HG03108 (cell line): ENCODE measurements around the gene CPOX.
"Not testable (repeated sequence)": the region's sequence is repeated elsewhere in the genome, so short reads cannot be mapped to it uniquely, and the experiment has no call there.

Experiments used
- ATAC-seq: cut with Tn5 transposase; IDR thresholded peaks from one replicate; pipeline ENCODE4 v1.9.1; 2021; ENCODE audit warnings: moderate library complexity; ENCODE audit not compliant: unreplicated experiment

The CPOX gene

GRCh38 chr3:98564282-98565005 lies 29.0 kb downstream of the CPOX start:
- ATAC-seq = no peak

- ATAC-seq = peak; percentile 52
Observed at GRCh38 chr3:98563661-98564281, 29.6 kb downstream of the CPOX start.

- no peak for ATAC-seq
Observed at GRCh38 chr3:98561727-98562521, 31.5 kb downstream of the CPOX start.

- no peak for ATAC-seq
Observed at GRCh38 chr3:98560911-98561310, 32.5 kb downstream of the CPOX start.

GRCh38 chr3:98559769-98560168 lies 33.6 kb downstream of the CPOX start:
- ATAC-seq = not testable (repeated sequence)

GRCh38 chr3:98558100-98558827 lies 35.1 kb downstream of the CPOX start:
- ATAC-seq = no peak

DNA sequence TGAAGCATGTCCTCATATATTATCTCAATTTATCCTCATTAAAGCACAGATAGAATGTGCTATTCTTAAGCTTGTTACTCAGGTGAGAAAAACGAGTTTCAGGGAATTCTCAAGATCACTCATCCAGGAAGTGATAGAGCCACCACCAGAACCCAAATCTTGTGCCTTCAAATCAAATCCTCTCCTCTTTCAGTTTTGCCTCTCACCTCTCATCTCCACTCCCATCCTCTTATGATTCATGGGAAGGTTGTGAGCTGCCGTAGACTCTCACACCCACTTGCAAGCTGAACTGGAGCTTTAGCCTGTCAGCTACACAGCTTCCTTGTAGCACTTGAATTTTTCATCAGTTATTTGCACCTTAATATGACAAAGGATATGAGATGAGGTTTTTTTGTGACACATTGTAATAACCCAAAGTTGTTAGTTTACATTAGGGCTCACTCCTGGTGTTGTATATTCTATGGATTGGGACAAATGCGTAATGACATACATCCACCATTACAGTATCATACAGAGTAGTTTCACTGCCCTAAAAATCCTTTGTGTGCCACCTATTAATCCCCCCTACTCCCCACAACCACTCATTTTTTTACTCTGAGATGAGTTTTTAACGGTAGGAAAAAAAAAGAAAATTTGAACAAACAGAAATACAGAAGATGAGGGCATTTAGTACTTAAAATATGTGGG lies 35.9 kb downstream of the CPOX start:
- peak; percentile 12 for ATAC-seq

DNA sequence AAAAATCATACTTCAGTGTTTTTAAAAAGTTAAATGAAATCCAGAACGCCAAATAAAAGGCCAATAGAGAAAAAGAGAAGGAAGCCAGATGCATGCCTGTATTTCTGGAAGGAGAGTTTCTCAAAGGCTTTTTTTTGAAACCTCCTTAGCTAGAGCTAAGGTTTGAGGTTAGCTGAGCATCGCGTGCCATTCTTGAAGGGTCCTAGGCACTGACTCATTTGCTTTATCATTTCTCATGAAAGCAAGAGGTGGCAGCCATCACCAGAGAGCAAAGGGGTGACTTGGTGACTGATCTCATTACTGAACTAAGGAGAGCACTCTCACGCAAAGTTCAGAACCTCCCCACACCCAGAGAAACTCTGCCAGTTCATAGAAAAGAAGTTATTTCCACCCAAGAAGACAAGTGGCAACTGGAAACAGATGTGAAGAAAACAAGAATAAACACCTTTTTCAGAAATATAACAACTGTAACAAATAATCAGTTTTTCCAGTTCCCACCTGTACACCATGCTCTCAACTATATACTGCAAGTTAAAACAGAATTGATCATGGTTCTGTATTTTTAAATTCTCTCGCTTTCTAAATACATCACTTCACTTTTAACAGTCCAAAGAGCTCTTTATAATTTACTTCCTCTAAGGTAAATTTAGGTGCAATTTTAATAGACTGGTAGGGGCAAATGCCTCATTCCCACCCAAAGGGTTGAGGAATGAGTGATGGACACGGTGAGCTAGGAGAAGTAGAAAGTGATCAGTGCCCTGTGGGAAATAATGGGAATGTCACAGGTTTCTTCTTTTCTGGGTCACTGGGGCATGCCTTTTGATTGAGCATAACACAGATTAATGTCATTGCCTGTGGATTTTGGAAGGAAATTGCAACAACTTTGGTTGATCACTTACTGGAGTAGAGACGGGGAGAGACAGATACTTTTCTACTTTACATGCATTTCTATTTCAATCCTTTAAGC lies 37.0 kb downstream of the CPOX start:
- ATAC-seq = peak; percentile 71

GRCh38 chr3:98555025-98555379 lies 38.4 kb downstream of the CPOX start:
- no peak for ATAC-seq

- ATAC-seq = no peak
Observed at GRCh38 chr3:98554580-98554979, 38.8 kb downstream of the CPOX start.

- ATAC-seq = no peak
Observed at GRCh38 chr3:98553753-98554152, 39.7 kb downstream of the CPOX start.

GRCh38 chr3:98553021-98553563 lies 40.3 kb downstream of the CPOX start:
- ATAC-seq = no peak

DNA sequence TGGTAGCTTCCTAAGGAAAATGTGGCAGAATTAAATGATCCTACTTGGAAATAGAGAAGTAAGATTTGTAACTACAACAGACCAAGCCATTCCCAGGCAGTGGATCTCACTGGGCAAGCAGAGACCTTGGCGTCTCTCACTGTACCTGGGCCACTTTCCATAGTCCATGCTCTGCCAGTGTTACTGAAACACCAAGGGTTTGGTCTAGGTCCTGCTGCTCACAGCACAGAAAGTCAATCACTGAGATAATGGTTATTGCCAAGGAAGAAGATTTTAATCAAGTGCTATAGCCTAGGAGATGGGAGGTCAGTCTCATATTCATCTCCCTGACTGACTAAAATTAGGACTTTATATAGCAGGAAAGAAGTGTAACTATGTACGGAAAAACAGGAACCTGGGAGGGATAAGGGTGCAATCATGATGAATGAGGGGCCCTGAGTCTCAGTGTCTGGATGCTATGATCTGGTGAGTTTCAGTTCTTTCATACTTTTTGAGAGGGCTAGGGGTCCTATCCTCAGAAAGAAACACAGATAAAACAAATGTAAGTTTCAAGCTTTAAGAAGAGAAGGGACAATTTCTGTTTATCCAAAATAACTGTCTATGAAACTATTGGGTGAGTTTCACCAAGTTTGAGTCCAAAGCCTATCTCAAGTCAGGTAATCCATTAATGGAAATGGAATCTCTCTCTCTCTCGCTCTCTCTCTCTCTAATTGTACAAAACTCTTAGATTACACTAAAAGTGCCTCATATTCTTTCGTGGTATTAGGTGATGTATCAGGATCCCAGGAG lies 41.0 kb downstream of the CPOX start:
- ATAC-seq = no peak

DNA sequence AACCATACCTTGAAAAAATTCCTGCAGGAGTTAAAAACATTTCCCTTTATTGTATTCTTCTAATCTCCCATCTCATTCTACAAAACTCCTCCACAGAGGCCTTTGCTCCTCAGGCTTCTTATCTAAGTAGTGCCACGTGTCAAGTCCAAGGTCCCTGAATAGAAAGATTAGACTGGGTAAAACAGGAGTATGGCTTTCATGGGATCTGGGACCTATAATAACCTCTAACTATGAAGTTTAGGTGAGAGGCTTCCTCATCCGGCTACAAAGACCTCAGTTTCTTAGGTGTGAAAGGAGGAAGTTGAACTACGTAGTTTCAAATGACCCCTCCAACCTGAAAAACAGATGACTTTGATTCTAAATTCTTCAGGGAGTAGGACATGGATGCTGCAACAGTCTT lies 41.7 kb downstream of the CPOX start:
- ATAC-seq = no peak

- no peak for ATAC-seq
Observed at GRCh38 chr3:98551236-98551635, 42.2 kb downstream of the CPOX start.

GRCh38 chr3:98550833-98551232 lies 42.6 kb downstream of the CPOX start:
- no peak for ATAC-seq

DNA sequence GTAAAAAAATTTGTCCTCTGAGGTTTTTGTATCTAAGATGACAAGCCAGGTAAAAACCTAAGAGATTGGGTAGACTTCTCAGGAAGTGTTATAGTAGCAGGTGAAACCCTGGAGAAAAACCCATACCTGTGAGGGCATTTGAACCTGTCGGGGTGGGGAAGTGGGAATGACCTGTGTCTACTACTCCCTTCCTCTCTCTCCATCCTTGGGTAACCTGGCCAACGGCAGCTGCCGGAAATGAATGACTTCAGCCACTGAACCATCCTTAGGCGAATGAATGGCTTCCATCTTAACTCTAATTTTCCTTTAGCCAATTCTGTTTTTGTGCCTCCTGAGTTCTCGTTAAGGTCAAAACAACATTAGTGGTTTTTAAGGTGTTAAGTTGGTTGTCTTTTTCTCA lies 44.9 kb downstream of the CPOX start:
- ATAC-seq = no peak

GRCh38 chr3:98545940-98546339 lies 47.5 kb downstream of the CPOX start:
- ATAC-seq = no peak

DNA sequence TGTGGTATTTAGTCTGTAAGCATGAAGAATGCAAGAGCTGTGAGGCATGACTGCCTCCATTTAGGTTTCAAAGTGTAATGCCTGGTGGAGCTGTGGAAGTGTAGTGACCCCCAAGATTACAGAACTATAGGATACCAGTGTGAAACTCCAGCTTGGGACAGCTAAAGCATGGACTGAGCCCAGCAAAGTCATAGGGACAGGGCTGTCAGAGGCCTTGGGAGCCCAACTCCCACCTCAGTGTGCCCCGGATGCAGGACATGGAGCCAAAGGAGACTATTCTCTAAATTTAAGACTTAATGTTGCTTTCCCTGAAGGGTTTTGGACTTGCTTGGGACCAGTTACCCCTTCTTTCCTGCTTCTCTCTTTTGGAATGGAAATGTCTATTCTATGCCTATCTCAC lies 50.8 kb downstream of the CPOX start:
- no peak for ATAC-seq
